Activated B cell treated with CpG ODN at 0.5 μM for 24 hours (primary cell): ENCODE measurements around the gene ELOF1. TPM values are rescaled to one million over a fixed set of nuclear protein-coding genes. Genes with fewer than 3 reads are reported as not detected.
A peak's percentile ranks its signal among the peaks of the same experiment; 100 is the strongest.

Experiments used
- ATAC-seq: fragments of 200-7000 bp; cut with Tn5 transposase; one replicate; pipeline ENCODE4 v1.10.0; 2021; ENCODE audit warnings: low read depth, mild to moderate bottlenecking, moderate library complexity
- CTCF ChIA-PET: fragments of 350-600 bp; sonication (Branson Sonifier 250); formaldehyde crosslinking; loops from one replicate; lab custom pipeline; 2021; ENCODE audit warnings: antibody characterized with exemption; lab: Charles Lee
- POLR2A ChIA-PET: fragments of 350-600 bp; sonication (Branson Sonifier 250); formaldehyde crosslinking; loops from one replicate; lab custom pipeline; 2021; ENCODE audit warnings: antibody characterized with exemption; lab: Charles Lee
- DNase-seq: peaks from one replicate; pipeline ENCODE4 v3.0.0; 2022
- H3K27ac Mint-ChIP-seq: one replicate; pipeline ENCODE4 v1.8.0; 2020; ENCODE audit warnings: mixed read lengths
- H3K27me3 Mint-ChIP-seq: one replicate; pipeline ENCODE4 v1.8.0; 2021; ENCODE audit warnings: mixed read lengths
- H3K36me3 Mint-ChIP-seq: one replicate; pipeline ENCODE4 v1.8.0; 2021; ENCODE audit warnings: low read depth, mixed read lengths
- H3K4me1 Mint-ChIP-seq: one replicate; pipeline ENCODE4 v1.8.0; 2021; ENCODE audit warnings: mixed read lengths
- H3K4me3 Mint-ChIP-seq: one replicate; pipeline ENCODE4 v1.8.0; 2020; ENCODE audit warnings: mild to moderate bottlenecking, mixed read lengths
- H3K9me3 Mint-ChIP-seq: one replicate; pipeline ENCODE4 v1.8.0; 2020; ENCODE audit warnings: mixed read lengths
- CTCF ChIP-seq: fragments of 200-600 bp; IDR thresholded peaks from one replicate; pipeline ENCODE4 v1.8.0; 2022; ENCODE audit warnings: antibody characterized with exemption, mild to moderate bottlenecking
- intact Hi-C: fragments of 100-400 bp; cut with micrococcal nuclease; formaldehyde crosslinking; loops from one replicate; pipeline ENCODE4 v1.15.1; 2024
- total RNA-seq: library from RNA; stranded (reverse); gene quantifications from 2 replicates; pipeline ENCODE4 v1.2.3, GENCODE V29; 2022

The ELOF1 gene
- total RNA-seq, 1 donor from 2014 or later, result 61.7 TPM

DNA sequence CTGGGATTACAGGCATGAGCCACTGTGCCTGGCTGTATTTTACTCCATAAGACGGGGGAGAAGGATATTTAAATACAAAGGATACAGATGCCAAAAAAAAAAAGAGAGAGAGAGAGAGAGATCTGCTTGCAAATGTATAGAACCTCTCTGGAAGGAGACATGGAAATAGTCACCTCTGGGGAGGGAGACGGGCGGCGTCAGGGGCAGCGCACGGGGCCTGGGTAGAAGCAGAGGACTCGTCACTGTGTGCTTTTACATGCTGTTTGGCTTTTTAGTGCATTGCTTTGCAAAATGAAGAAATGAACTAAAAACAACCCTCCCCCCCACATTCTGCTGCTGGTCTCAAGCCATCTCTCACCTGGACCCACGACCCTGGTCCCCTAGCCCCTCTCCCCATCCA lies 48.6 kb downstream of the ELOF1 start:
- POLR2A ChIA-PET, result interaction anchor here (0.6 kb wide), 1 partner anchor 45 kb away, joined by 5 read pairs; no protein-coding TSS in a partner anchor

DNA sequence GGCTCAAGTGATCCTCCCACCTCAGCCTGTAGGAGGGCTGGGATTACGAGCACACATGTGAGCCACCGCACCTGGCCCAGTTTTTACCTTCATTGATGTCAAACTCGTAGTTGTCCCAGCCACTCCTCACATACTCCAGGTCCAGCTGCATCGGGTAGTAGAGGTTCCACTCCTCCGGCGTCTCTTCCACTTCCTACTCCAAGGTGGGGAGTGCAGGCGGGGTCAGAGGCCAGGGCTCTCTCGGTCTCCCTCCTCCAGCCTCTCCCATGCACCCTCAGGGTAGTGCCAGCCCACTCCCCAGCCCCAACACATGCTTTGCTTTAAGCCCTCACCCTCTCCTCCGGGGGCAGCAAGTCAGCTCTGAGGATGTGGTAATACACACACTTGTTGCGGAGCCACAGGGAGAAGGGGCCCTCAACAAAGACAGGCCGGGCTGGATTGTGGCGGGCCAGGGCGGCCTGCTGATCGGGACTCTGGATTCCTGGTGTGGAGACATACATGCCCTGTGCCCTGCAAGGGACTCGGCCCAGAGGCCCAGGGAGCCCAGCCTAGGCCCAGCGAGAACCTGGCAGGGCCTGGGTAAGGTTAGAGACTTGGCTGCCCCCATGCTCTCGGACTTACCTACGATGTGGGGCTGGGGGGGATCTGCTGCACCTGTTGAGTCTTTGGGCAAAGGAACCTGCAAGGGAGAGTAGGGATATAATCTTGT lies 51.5 kb downstream of the ELOF1 start:
- ChIA-PET CTCF (no interaction called here), POLR2A (interaction anchor here (2.1 kb wide), 1 partner anchor 52 kb away, joined by 7 read pairs; the partner anchor contains the start of gene ELOF1)
- ATAC-seq (no peak), DNase-seq (no peak)
- no peak overlapping the region for H3K27ac Mint-ChIP-seq
- H3K4me1 Mint-ChIP-seq, result peaks cover 18% of the 10 kb centered on the region
- H3K27me3 Mint-ChIP-seq, result no peaks in the 10 kb centered on the region
- H3K36me3 Mint-ChIP-seq, result peaks cover 23% of the 10 kb centered on the region
- H3K4me3 Mint-ChIP-seq, result no peak overlapping the region
- no peak for TF ChIP-seq CTCF
- intact Hi-C loops, result no loop called here
- H3K9me3 Mint-ChIP-seq, result no peaks in the 10 kb centered on the region

More for the DNA sequence above, 48.6 kb downstream of the ELOF1 start:
- H3K4me1 Mint-ChIP-seq, result peaks cover 11% of the 10 kb centered on the region
- no peaks in the 10 kb centered on the region for H3K9me3 Mint-ChIP-seq
- H3K4me3 Mint-ChIP-seq, result no peak overlapping the region
- CTCF ChIA-PET, result no interaction called here
- no peak for ATAC-seq
- H3K36me3 Mint-ChIP-seq, result peaks cover 40% of the 10 kb centered on the region
- intact Hi-C loops, result no loop called here
- no peak for DNase-seq
- H3K27me3 Mint-ChIP-seq, result no peaks in the 10 kb centered on the region
- H3K27ac Mint-ChIP-seq, result no peak overlapping the region
- no peak for TF ChIP-seq CTCF

DNA sequence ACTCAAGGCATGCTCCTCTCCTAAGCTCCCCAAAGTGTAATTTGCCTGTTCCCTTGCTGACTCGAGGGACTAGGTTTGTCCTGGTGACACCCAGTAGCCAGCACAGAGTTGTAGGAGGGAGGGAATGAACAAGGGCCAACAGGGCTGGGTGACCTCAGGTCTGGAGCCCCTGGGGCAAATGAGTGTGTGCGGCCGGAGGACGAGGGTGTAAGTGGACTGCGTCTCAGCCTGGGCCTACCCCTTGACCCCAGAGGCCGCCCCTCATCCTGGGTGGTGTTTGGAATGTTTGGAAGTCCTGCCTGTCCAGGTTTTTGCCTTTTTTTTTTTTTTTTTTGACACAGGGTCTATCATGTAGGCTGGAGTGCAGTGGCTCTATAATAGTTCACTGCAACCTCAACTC lies 52.1 kb downstream of the ELOF1 start:
- ATAC-seq, result no peak
- intact Hi-C loops, result no loop called here
- peaks cover 19% of the 10 kb centered on the region for H3K36me3 Mint-ChIP-seq

GRCh38 chr19:11506101-11506555 lies 52.9 kb downstream of the ELOF1 start:
- Mint-ChIP-seq H3K4me3 (peak overlapping the region; percentile 92), H3K36me3 (peaks cover 18% of the 10 kb centered on the region), H3K4me1 (peaks cover 18% of the 10 kb centered on the region), H3K27ac (peak overlapping the region; percentile 95), H3K9me3 (no peaks in the 10 kb centered on the region), H3K27me3 (no peaks in the 10 kb centered on the region)
- POLR2A ChIA-PET, result interaction anchor here (0.6 to 2.1 kb wide), 8 partner anchors 17 to 261 kb away, joined by 3 to 10 read pairs (median 4); partner anchors contain the start of genes ECSIT, ELOF1 and ZNF441
- ATAC-seq, result peak; percentile 10
- intact Hi-C loops, result no loop called here
- no peak for DNase-seq
- no peak for TF ChIP-seq CTCF
- CTCF ChIA-PET, result interaction anchor here (0.6 kb wide), 1 partner anchor 100 kb away, joined by 3 read pairs; no protein-coding TSS in a partner anchor

More for the DNA sequence above, 52.1 kb downstream of the ELOF1 start:
- H3K4me3 Mint-ChIP-seq, result peak overlapping the region; percentile 38
- TF ChIP-seq CTCF, result no peak
- H3K4me1 Mint-ChIP-seq, result peaks cover 18% of the 10 kb centered on the region
- H3K27me3 Mint-ChIP-seq, result no peaks in the 10 kb centered on the region
- POLR2A ChIA-PET, result interaction anchor here (0.6 to 2.1 kb wide), 5 partner anchors 16 to 260 kb away, joined by 3 to 10 read pairs (median 5); partner anchors contain the start of genes ECSIT, ELOF1 and ZNF441
- CTCF ChIA-PET, result no interaction called here
- peak overlapping the region; percentile 95 for H3K27ac Mint-ChIP-seq
- DNase-seq, result no peak
- H3K9me3 Mint-ChIP-seq, result no peaks in the 10 kb centered on the region
